Urinary bladder (tissue), 4 donors: Measurements from ENCODE around the gene PODXL. TPM values are rescaled to one million over a fixed set of nuclear protein-coding genes. Genes with fewer than 3 reads are reported as not detected.

Experiments used
- DNase-seq: peaks from one replicate; pipeline ENCODE4 v3.0.0-alpha.2; 2015; ENCODE audit errors: extremely low spot score
- H3K27ac ChIP-seq: one replicate; pipeline ENCODE4 v1.5.1; 2013; ENCODE audit warnings: low read depth, mild to moderate bottlenecking, moderate library complexity
- H3K36me3 ChIP-seq: one replicate; pipeline ENCODE4 v1.6.1; 2013; ENCODE audit warnings: mild to moderate bottlenecking, moderate library complexity; ENCODE audit not compliant: insufficient read depth
- H3K4me1 ChIP-seq: one replicate; pipeline ENCODE4 v1.6.1; 2013; ENCODE audit warnings: mild to moderate bottlenecking, moderate library complexity; ENCODE audit not compliant: insufficient read depth
- H3K4me3 ChIP-seq: one replicate; pipeline ENCODE4 v1.5.1; 2013; ENCODE audit warnings: low read depth, low read length
- WGBS: extraction: QIAGEN DNeasy Blood & Tissue Kit; methylation state at CpG from one replicate; pipeline ENCODE4 v1.1.7; 2013; 5-methylcytosine and 5-hydroxymethylcytosine counted together
- polyA plus RNA-seq: library from polyadenylated mRNA; stranded (reverse); fragments of 200-250 nt; gene quantifications from one replicate; pipeline ENCODE4 v1.2.3, GENCODE V29; 2013
- total RNA-seq: library from RNA; depleted of rRNA; stranded (reverse); fragments of >200 nt; gene quantifications from one replicate; pipeline ENCODE4 v1.2.3, GENCODE V29; 2014
- donor health status: healthy with polysubstance abuse.
- donor health status: healthy.

The PODXL gene
- total and polyA plus RNA-seq, 2 donors = 18.7 to 30.8 TPM

GRCh38 chr7:131494182-131494581, 62.2 kb downstream of the PODXL start:
- H3K27ac ChIP-seq = no peak overlapping the region
- H3K36me3 ChIP-seq = peaks cover 3% of the 10 kb centered on the region
- H3K4me1 ChIP-seq = no peaks in the 10 kb centered on the region
- DNase-seq = no peak
- no peak overlapping the region for H3K4me3 ChIP-seq
- 96% methylated on average over 2 of the region's 2 CpGs for WGBS

- no peak overlapping the region for H3K4me3 ChIP-seq
- DNase-seq = no peak
- H3K4me1 ChIP-seq = no peaks in the 10 kb centered on the region
- no peak overlapping the region for H3K27ac ChIP-seq
- peaks cover 3% of the 10 kb centered on the region for H3K36me3 ChIP-seq
These were observed 62.8 kb downstream of the PODXL start for GRCh38 chr7:131493581-131493980.

GRCh38 chr7:131493081-131493480, 63.3 kb downstream of the PODXL start:
- no peak for DNase-seq
- no peak overlapping the region for H3K27ac ChIP-seq
- peaks cover 3% of the 10 kb centered on the region for H3K36me3 ChIP-seq
- H3K4me3 ChIP-seq = no peak overlapping the region
- 82% methylated on average over 2 of the region's 2 CpGs for WGBS
- no peaks in the 10 kb centered on the region for H3K4me1 ChIP-seq

- H3K36me3 ChIP-seq = no peaks in the 10 kb centered on the region
- no peak overlapping the region for H3K4me3 ChIP-seq
- H3K4me1 ChIP-seq = no peaks in the 10 kb centered on the region
- 96% methylated on average over 4 of the region's 4 CpGs for WGBS
- no peak overlapping the region for H3K27ac ChIP-seq
- no peak for DNase-seq
These were observed 66.5 kb downstream of the PODXL start for GRCh38 chr7:131489881-131490280.

GRCh38 chr7:131489196-131489595, 67.2 kb downstream of the PODXL start:
- no peak for DNase-seq
- H3K4me3 ChIP-seq = no peak overlapping the region
- no peaks in the 10 kb centered on the region for H3K36me3 ChIP-seq
- H3K27ac ChIP-seq = no peak overlapping the region
- H3K4me1 ChIP-seq = no peaks in the 10 kb centered on the region
- 69% methylated on average over 1 of the region's 1 CpG for WGBS

GRCh38 chr7:131488361-131488760, 68.1 kb downstream of the PODXL start:
- WGBS = 73% methylated on average over 2 of the region's 2 CpGs
- Histone ChIP-seq H3K4me1 (no peaks in the 10 kb centered on the region), H3K4me3 (no peak overlapping the region), H3K36me3 (no peaks in the 10 kb centered on the region), H3K27ac (no peak overlapping the region)
- no peak for DNase-seq

GRCh38 chr7:131487217-131487616, 69.2 kb downstream of the PODXL start:
- DNase-seq = no peak
- WGBS = 35% methylated on average over 1 of the region's 1 CpG
- no peak overlapping the region for H3K4me3 ChIP-seq
- no peak overlapping the region for H3K27ac ChIP-seq
- H3K36me3 ChIP-seq = no peaks in the 10 kb centered on the region
- no peaks in the 10 kb centered on the region for H3K4me1 ChIP-seq

GRCh38 chr7:131486346-131486745, 70.1 kb downstream of the PODXL start:
- Histone ChIP-seq H3K27ac (no peak overlapping the region), H3K4me1 (no peaks in the 10 kb centered on the region)

GRCh38 chr7:131483586-131483985, 72.8 kb downstream of the PODXL start:
- 98% methylated on average over 2 of the region's 2 CpGs for WGBS
- Histone ChIP-seq H3K4me3 (no peak overlapping the region), H3K36me3 (no peaks in the 10 kb centered on the region), H3K27ac (no peak overlapping the region), H3K4me1 (no peaks in the 10 kb centered on the region)
- no peak for DNase-seq

More at GRCh38 chr7:131486346-131486745, 70.1 kb downstream of the PODXL start:
- H3K36me3 ChIP-seq = no peaks in the 10 kb centered on the region
- no peak for DNase-seq
- H3K4me3 ChIP-seq = no peak overlapping the region
- WGBS = 84% methylated on average over 2 of the region's 2 CpGs

- H3K27ac ChIP-seq = no peak overlapping the region
- DNase-seq = no peak
- H3K36me3 ChIP-seq = no peaks in the 10 kb centered on the region
- no peaks in the 10 kb centered on the region for H3K4me1 ChIP-seq
- no peak overlapping the region for H3K4me3 ChIP-seq
- 99% methylated on average over 2 of the region's 2 CpGs for WGBS
These were observed 73.6 kb downstream of the PODXL start for GRCh38 chr7:131482800-131483199.

- WGBS = 71% methylated on average over 4 of the region's 4 CpGs
- Histone ChIP-seq H3K4me1 (no peaks in the 10 kb centered on the region), H3K4me3 (no peak overlapping the region), H3K36me3 (no peaks in the 10 kb centered on the region), H3K27ac (no peak overlapping the region)
- no peak for DNase-seq
These were observed 75.8 kb downstream of the PODXL start for GRCh38 chr7:131480384-131481315.

GRCh38 chr7:131476740-131477139, 79.7 kb downstream of the PODXL start:
- 93% methylated on average over 2 of the region's 2 CpGs for WGBS
- H3K4me1 ChIP-seq = no peaks in the 10 kb centered on the region

GRCh38 chr7:131471250-131472004, 85.0 kb downstream of the PODXL start:
- H3K36me3 ChIP-seq = peaks cover 12% of the 10 kb centered on the region
- 95% methylated on average over 4 of the region's 4 CpGs for WGBS
- H3K4me1 ChIP-seq = no peaks in the 10 kb centered on the region
- peak overlapping the region; percentile 10 for H3K27ac ChIP-seq
- H3K4me3 ChIP-seq = no peak overlapping the region
- no peak for DNase-seq

More at GRCh38 chr7:131476740-131477139, 79.7 kb downstream of the PODXL start:
- DNase-seq = no peak
- H3K4me3 ChIP-seq = no peak overlapping the region
- peaks cover 2% of the 10 kb centered on the region for H3K36me3 ChIP-seq
- no peak overlapping the region for H3K27ac ChIP-seq

GRCh38 chr7:131467788-131468187, 88.6 kb downstream of the PODXL start:
- DNase-seq = no peak
- 93% methylated on average over 5 of the region's 5 CpGs for WGBS
- Histone ChIP-seq H3K4me3 (no peak overlapping the region), H3K4me1 (no peaks in the 10 kb centered on the region), H3K36me3 (peaks cover 12% of the 10 kb centered on the region), H3K27ac (no peak overlapping the region)
